Dedifferentiated amniotic fluid mesenchymal stem cell (primary cell): ENCODE results near the gene NACC1.

Source experiments
- DNase-seq: peaks from one replicate; pipeline ENCODE4 v3.0.0-alpha.2; 2016; ENCODE audit errors: extremely low spot score

The NACC1 gene

GRCh38 chr19:13117772-13118423, at the start of gene NACC1:
TSS of gene NACC1 (plus strand) at chr19:13118264. CDS start at chr19:13135208, 16,944 bp downstream.
- DNase-seq: peak; percentile 82

GRCh38 chr19:13069415-13070359, 48.4 kb upstream of the NACC1 start:
- no peak for DNase-seq

GRCh38 chr19:13070425-13071140, 47.5 kb upstream of the NACC1 start:
- DNase-seq: no peak

GRCh38 chr19:13071444-13072187, 46.4 kb upstream of the NACC1 start:
- no peak for DNase-seq

- no peak for DNase-seq
These were observed 45.7 kb upstream of the NACC1 start for GRCh38 chr19:13072188-13072908.

GRCh38 chr19:13073263-13073662, 44.8 kb upstream of the NACC1 start:
- no peak for DNase-seq

- no peak for DNase-seq
These were observed 43.7 kb upstream of the NACC1 start for GRCh38 chr19:13074378-13074777.

GRCh38 chr19:13076320-13076719, 41.7 kb upstream of the NACC1 start:
- DNase-seq: no peak

- no peak for DNase-seq
These were observed 41.3 kb upstream of the NACC1 start for GRCh38 chr19:13076787-13077186.

GRCh38 chr19:13077240-13077639, 40.8 kb upstream of the NACC1 start:
- DNase-seq: no peak

- no peak for DNase-seq
These were observed 39.7 kb upstream of the NACC1 start for GRCh38 chr19:13078381-13078780.

- no peak for DNase-seq
These were observed 39.0 kb upstream of the NACC1 start for GRCh38 chr19:13078897-13079541.

- DNase-seq: peak; percentile 67
These were observed 38.5 kb upstream of the NACC1 start for GRCh38 chr19:13079542-13079986.

GRCh38 chr19:13082192-13083007, 35.7 kb upstream of the NACC1 start:
- DNase-seq: no peak

GRCh38 chr19:13083008-13083404, 35.1 kb upstream of the NACC1 start:
- no peak for DNase-seq

- DNase-seq: no peak
These were observed 34.4 kb upstream of the NACC1 start for GRCh38 chr19:13083627-13084026.

- DNase-seq: no peak
These were observed 32.4 kb upstream of the NACC1 start for GRCh38 chr19:13085666-13086065.

GRCh38 chr19:13086341-13086740, 31.7 kb upstream of the NACC1 start:
- DNase-seq: no peak

GRCh38 chr19:13087295-13087694, 30.8 kb upstream of the NACC1 start:
- no peak for DNase-seq
